ENCODE measurements around the gene GRAMD1C. TPM values are rescaled to one million over a fixed set of nuclear protein-coding genes. Genes with fewer than 3 reads are reported as not detected.
A peak's percentile ranks its signal among the peaks of the same experiment; 100 is the strongest.

Gene GRAMD1C
- total RNA-seq, 2 experiments from 2014 or later = 4.1 to 6.4 TPM

DNA sequence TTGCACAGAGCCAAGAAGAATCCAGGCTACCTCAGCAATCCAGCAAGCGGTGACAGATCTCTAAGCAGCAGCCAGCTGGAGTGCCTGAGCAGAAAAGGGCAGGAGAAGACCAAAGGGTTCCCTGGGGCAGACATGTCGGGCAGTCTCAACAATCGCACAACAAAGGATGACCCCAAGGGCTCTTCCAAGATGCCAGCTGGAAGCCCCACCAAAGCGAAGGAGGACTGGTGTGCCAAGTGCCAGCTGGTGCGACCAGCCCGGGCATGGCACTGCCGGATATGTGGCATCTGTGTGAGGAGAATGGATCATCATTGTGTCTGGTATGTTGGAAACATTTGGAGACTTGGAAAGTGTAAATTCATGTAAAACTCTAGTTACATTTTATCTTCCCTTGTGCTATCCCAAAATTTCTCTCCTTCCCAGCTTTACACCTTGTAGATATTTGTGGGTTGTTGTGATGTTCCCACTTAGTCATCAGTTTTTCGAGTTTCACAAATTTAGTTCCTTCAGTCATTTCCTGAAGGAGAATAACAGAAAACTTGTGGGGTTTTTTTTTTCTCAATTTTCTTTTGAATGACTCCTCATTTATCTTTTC, 115.6 kb downstream of the GRAMD1C start:
- Histone ChIP-seq H3K4me1 (ENCODE audit: insufficient read depth, low read length, poor library complexity, severe bottlenecking) (peaks cover 9% of the 10 kb centered on the region), H3K4me3 (ENCODE audit: low read depth, low read length, poor library complexity, severe bottlenecking) (no peak overlapping the region), H3K9me2 (ENCODE audit: insufficient read depth, low read length) (no peaks in the 10 kb centered on the region), H2AFZ (ENCODE audit: low read length) (no peak overlapping the region), H3K27ac (ENCODE audit: low read depth, low read length, poor library complexity, severe bottlenecking) (no peak overlapping the region), H4K20me1 (ENCODE audit: insufficient read depth, low read length) (no peaks in the 10 kb centered on the region), H3K9me3 (ENCODE audit: low read length) (no peaks in the 10 kb centered on the region), H3K36me3 (ENCODE audit: insufficient read depth, low read length) (peaks cover 93% of the 10 kb centered on the region), H3K79me2 (ENCODE audit: insufficient read depth, low read depth, low read length) (peaks cover 5% of the 10 kb centered on the region; the same call in 1 of the 2 replicates), H3K4me2 (ENCODE audit: low read length) (no peak overlapping the region)
- ChIA-PET CTCF (ENCODE audit: unreplicated experiment) (no interaction called here), POLR2A (interaction anchor here (0.5 to 0.6 kb wide), 2 partner anchors 13 to 375 kb away, joined by 3 to 4 read pairs; no protein-coding TSS in a partner anchor)
- TF ChIP-seq, protein P1, sequence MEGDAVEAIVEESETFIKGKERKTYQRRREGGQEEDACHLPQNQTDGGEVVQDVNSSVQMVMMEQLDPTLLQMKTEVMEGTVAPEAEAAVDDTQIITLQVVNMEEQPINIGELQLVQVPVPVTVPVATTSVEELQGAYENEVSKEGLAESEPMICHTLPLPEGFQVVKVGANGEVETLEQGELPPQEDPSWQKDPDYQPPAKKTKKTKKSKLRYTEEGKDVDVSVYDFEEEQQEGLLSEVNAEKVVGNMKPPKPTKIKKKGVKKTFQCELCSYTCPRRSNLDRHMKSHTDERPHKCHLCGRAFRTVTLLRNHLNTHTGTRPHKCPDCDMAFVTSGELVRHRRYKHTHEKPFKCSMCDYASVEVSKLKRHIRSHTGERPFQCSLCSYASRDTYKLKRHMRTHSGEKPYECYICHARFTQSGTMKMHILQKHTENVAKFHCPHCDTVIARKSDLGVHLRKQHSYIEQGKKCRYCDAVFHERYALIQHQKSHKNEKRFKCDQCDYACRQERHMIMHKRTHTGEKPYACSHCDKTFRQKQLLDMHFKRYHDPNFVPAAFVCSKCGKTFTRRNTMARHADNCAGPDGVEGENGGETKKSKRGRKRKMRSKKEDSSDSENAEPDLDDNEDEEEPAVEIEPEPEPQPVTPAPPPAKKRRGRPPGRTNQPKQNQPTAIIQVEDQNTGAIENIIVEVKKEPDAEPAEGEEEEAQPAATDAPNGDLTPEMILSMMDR (conservative IDR thresholded peaks at IDR 0.05; ENCODE audit: low read length) = no peak
- TF ChIP-seq EZH2phosphoT487 (IDR thresholded peaks at IDR 0.05; ENCODE audit: borderline replicate concordance, low read depth, low read length) = no peak
- BruUV-seq (replicated peaks) = no TSS peak
- DNase-seq (ENCODE audit: low spot score) = no peak
- intact Hi-C loops (cut with micrococcal nuclease; ENCODE audit: unreplicated experiment) = no loop called here

DNA sequence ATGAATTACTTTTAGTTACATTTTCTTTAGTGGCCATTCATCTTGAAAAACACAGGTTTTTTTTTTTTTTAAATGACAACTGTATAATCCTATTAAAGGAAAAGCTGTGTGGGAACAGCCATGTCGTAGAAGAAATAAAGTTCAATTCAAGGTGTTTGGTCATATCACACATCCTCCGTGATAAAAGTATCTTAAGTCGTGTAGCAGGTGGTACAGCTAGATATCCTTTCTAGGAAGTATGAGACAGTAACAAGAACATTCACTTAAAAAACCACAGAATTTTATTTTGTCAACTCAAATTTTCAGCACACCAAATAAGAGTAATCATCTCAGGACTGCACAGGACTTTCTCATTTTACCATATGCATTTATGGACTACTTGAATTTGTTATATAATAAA, 125.3 kb downstream of the GRAMD1C start:
- no peaks in the 10 kb centered on the region for H3K9me2 ChIP-seq (ENCODE audit: insufficient read depth, low read length)
- H3K27ac ChIP-seq (ENCODE audit: low read depth, low read length, poor library complexity, severe bottlenecking) = no peak overlapping the region
- no peaks in the 10 kb centered on the region for H4K20me1 ChIP-seq (ENCODE audit: insufficient read depth, low read length)
- no peak overlapping the region for H3K4me2 ChIP-seq (ENCODE audit: low read length)
- TF ChIP-seq EZH2phosphoT487 (IDR thresholded peaks at IDR 0.05; ENCODE audit: borderline replicate concordance, low read depth, low read length) = no peak
- TF ChIP-seq, protein P1 (conservative IDR thresholded peaks at IDR 0.05; ENCODE audit: low read length) = no peak
- intact Hi-C loops (cut with micrococcal nuclease; ENCODE audit: unreplicated experiment) = no loop called here
- H2AFZ ChIP-seq (ENCODE audit: low read length) = no peak overlapping the region
- BruUV-seq (replicated peaks) = no TSS peak
- ChIA-PET CTCF (ENCODE audit: unreplicated experiment) (no interaction called here), POLR2A (no interaction called here)
- H3K9me3 ChIP-seq (ENCODE audit: low read length) = no peaks in the 10 kb centered on the region
- no peaks in the 10 kb centered on the region for H3K79me2 ChIP-seq (ENCODE audit: insufficient read depth, low read depth, low read length)
- DNase-seq (ENCODE audit: low spot score) = no peak
- H3K4me3 ChIP-seq (ENCODE audit: low read depth, low read length, poor library complexity, severe bottlenecking) = no peak overlapping the region
- no peaks in the 10 kb centered on the region for H3K4me1 ChIP-seq (ENCODE audit: insufficient read depth, low read length, poor library complexity, severe bottlenecking)
- H3K36me3 ChIP-seq (ENCODE audit: insufficient read depth, low read length) = peaks cover 49% of the 10 kb centered on the region

DNA sequence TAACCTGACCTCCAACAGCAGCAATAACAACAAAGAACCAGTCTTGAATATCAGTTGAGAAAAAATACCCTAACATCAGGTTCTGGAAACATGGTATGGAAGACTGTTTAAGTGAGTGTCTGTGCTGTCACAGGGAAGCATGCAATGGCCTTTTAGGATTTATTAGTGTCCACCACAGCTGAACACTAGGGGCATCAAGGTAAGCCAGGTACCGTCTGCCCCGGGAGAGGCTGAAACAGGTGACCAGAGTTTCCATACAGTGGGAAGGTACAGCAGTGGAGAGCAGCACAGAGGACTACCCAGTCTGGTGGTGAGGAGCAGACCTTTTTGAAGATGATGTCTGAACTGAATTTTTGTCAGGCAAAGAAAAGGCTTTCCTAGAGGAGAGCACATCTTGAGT, 127.6 kb downstream of the GRAMD1C start:
- no peak overlapping the region for H3K4me3 ChIP-seq (ENCODE audit: low read depth, low read length, poor library complexity, severe bottlenecking)
- no peak for DNase-seq (ENCODE audit: low spot score)
- intact Hi-C loops (cut with micrococcal nuclease; ENCODE audit: unreplicated experiment) = no loop called here
- BruUV-seq (replicated peaks) = no TSS peak
- H3K36me3 ChIP-seq (ENCODE audit: insufficient read depth, low read length) = peaks cover 27% of the 10 kb centered on the region
- H3K4me2 ChIP-seq (ENCODE audit: low read length) = no peak overlapping the region
- CTCF ChIA-PET (ENCODE audit: unreplicated experiment) = no interaction called here
- TF ChIP-seq EZH2phosphoT487 (IDR thresholded peaks at IDR 0.05; ENCODE audit: borderline replicate concordance, low read depth, low read length) = no peak
- TF ChIP-seq, protein P1 (conservative IDR thresholded peaks at IDR 0.05; ENCODE audit: low read length) = 0 out of 2 replicates have a peak, but pooled peaks have one; percentile 20
- no peaks in the 10 kb centered on the region for H3K79me2 ChIP-seq (ENCODE audit: insufficient read depth, low read depth, low read length)
- no peaks in the 10 kb centered on the region for H3K4me1 ChIP-seq (ENCODE audit: insufficient read depth, low read length, poor library complexity, severe bottlenecking)
- no peak overlapping the region for H3K27ac ChIP-seq (ENCODE audit: low read depth, low read length, poor library complexity, severe bottlenecking)
- no peak overlapping the region for H2AFZ ChIP-seq (ENCODE audit: low read length)
- POLR2A ChIA-PET = interaction anchor here (1.6 kb wide), 1 partner anchor 41 kb away, joined by 7 read pairs; no protein-coding TSS in a partner anchor
- H3K9me3 ChIP-seq (ENCODE audit: low read length) = no peaks in the 10 kb centered on the region
- H3K9me2 ChIP-seq (ENCODE audit: insufficient read depth, low read length) = no peaks in the 10 kb centered on the region
- H4K20me1 ChIP-seq (ENCODE audit: insufficient read depth, low read length) = no peaks in the 10 kb centered on the region

All from OCI-LY7 (cell line).